ENCODE measurements around the gene VIL1. TPM values are rescaled to one million over a fixed set of nuclear protein-coding genes. Genes with fewer than 3 reads are reported as not detected.

Gene VIL1
- total and polyA plus RNA-seq, 12 donors: 0.09 to 4.5 (median 0.43) TPM; not detected in 6

DNA sequence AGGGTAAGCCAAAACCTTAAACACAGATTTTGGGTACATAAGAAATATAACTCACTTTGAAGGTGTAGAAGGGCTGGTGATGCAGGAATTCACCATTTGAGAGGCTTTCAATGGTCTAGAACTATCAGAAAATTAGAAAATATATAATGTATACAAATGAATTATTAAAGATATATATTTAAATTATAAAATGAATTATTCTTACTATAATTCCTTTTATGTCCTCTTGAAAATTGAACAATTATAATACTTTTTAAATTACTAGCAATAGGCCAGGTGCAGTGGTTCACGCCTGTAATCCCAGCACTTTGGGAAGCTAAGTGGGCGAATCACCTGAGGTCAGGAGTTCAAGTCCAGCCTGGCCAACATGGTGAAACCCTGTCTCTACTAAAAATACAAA is 60.7 kb downstream of the VIL1 start:
- 95 to 100% (median 97%) methylated on average over 2 of the region's 2 CpGs for WGBS, 4 donors
- Histone ChIP-seq H3K4me1 (replicated peaks in 1 of 2) (peaks cover 0 to 17% of the 10 kb centered on the region in 2 donors), H3K4me3 (no peak overlapping the region), H3K36me3 (replicated peaks in 1 of 2) (peaks cover 0 to 15% of the 10 kb centered on the region in 2 donors), H3K27me3 (no peaks in the 10 kb centered on the region), H3K27ac (no peak overlapping the region), H3K9me3 (replicated peaks in 1 of 3) (no peaks in the 10 kb centered on the region)
- DNase-seq: no peak
- intact Hi-C loops (cut with DNase I): no loop called here
- TF ChIP-seq, protein P1, sequence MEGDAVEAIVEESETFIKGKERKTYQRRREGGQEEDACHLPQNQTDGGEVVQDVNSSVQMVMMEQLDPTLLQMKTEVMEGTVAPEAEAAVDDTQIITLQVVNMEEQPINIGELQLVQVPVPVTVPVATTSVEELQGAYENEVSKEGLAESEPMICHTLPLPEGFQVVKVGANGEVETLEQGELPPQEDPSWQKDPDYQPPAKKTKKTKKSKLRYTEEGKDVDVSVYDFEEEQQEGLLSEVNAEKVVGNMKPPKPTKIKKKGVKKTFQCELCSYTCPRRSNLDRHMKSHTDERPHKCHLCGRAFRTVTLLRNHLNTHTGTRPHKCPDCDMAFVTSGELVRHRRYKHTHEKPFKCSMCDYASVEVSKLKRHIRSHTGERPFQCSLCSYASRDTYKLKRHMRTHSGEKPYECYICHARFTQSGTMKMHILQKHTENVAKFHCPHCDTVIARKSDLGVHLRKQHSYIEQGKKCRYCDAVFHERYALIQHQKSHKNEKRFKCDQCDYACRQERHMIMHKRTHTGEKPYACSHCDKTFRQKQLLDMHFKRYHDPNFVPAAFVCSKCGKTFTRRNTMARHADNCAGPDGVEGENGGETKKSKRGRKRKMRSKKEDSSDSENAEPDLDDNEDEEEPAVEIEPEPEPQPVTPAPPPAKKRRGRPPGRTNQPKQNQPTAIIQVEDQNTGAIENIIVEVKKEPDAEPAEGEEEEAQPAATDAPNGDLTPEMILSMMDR (IDR thresholded peaks at IDR 0.05): no peak
- TF ChIP-seq POLR2A (IDR thresholded peaks at IDR 0.05): no peak

DNA sequence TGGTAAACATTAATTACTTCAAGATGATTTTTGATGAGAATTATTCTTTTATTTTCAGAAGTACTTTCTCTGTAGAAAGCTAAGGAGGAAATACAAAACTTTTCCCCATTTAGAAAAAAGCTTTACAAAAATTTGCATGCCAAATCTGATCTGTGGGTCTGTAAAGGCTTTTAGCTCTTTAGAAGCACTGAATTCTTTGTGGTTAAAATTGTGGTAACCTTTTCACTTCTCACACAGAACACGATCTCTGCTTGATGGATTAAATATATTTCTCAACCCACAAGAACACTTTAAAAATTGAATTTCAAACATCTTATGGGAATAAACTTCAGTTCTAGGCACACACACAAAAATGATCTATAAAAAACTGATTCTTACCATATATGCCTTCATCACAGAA is 63.7 kb downstream of the VIL1 start:
- no peak for TF ChIP-seq POLR2A (IDR thresholded peaks at IDR 0.05)
- TF ChIP-seq, protein P1 (IDR thresholded peaks at IDR 0.05): no peak
- no peaks in the 10 kb centered on the region for H3K27me3 ChIP-seq
- H3K27ac ChIP-seq: no peak overlapping the region
- 59 to 74% (median 64%) methylated on average over 1 of the region's 1 CpG for WGBS, 4 donors
- no peaks in the 10 kb centered on the region for H3K9me3 ChIP-seq (replicated peaks in 1 of 3)
- H3K36me3 ChIP-seq (replicated peaks in 1 of 2): peaks cover 0 to 19% of the 10 kb centered on the region in 2 donors
- no peak overlapping the region for H3K4me3 ChIP-seq
- H3K4me1 ChIP-seq (replicated peaks in 1 of 2): no peaks in the 10 kb centered on the region
- DNase-seq: no peak
- intact Hi-C loops (cut with DNase I): loop anchor here in 1 of 2 donors (10.0 kb wide), 1 partner anchor 52 kb away; no protein-coding TSS in a partner anchor

DNA sequence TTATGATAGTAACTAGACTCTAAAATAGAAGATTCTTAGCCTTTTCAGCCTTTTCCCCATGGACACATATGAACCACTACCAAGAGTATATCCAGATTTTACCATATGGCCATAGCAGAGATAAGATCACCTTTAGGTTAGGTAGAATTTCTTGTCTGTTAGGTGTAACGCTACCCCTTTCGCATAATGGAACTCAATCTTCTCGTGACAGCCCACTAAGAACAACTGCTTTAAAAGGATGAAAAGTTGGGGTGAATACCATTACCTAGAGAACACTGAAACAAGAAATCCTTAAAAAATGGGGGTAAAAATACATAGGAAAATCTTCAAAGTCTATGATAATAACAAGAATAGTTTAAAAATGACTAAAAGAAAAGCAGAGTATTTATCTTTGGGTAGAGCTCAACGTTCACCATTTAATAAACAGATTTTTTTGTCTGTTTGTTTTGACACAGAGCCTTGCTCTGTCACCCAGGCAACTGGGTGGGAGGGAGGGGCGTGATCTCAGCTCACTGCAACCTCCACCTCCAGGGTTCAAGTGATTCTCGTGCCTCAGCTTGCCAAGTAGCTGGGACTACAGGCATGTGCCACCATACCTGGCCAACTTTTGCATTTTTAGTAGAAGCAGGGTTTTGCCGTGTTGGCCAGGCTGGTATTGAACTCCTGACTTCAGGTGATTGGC is 67.2 kb downstream of the VIL1 start:
- no peak for TF ChIP-seq POLR2A (IDR thresholded peaks at IDR 0.05)
- TF ChIP-seq, protein P1 (IDR thresholded peaks at IDR 0.05): no peak
- DNase-seq: no peak
- Histone ChIP-seq H3K4me3 (no peak overlapping the region), H3K27me3 (no peaks in the 10 kb centered on the region), H3K27ac (no peak overlapping the region), H3K9me3 (replicated peaks in 1 of 3) (no peaks in the 10 kb centered on the region), H3K4me1 (replicated peaks in 1 of 2) (no peaks in the 10 kb centered on the region), H3K36me3 (replicated peaks in 1 of 2) (peaks cover 0 to 24% of the 10 kb centered on the region in 2 donors)
- 75 to 83% (median 83%) methylated on average over 7 of the region's 7 CpGs for WGBS, 4 donors
- intact Hi-C loops (cut with DNase I): loop anchor here in 1 of 2 donors (10.0 kb wide), 1 partner anchor 49 kb away; no protein-coding TSS in a partner anchor

DNA sequence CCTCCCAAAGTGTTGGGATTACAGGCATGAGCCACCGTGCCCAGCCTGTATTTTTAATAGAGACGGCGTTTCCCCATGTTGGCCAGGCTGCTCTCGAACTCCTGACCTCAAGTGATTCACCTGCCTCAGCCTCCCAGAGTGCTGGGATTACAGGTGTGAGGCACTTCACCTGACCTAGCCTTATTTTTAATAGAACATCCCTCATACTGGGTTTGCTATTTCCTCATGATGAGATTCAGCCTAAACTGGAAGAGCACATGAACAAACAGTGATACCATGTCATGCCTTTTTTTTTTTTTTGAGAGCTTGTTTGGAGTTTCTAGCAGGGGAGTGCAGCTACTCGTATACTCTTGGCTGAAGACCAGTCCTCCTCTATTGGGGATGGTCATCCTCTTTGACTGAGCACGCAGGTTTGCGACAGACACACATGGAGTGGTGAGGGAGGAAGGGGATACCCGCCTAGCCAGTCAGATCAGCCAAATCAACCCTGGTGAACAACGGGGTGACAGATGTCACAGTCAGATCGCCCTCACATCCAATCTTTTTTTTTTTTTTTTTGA is 81.7 kb downstream of the VIL1 start:
- Histone ChIP-seq H3K4me3 (no peak overlapping the region), H3K27ac (no peak overlapping the region), H3K36me3 (replicated peaks in 1 of 2) (peaks cover 0 to 14% of the 10 kb centered on the region in 2 donors), H3K4me1 (replicated peaks in 1 of 2) (peaks cover 0 to 3% of the 10 kb centered on the region in 2 donors), H3K9me3 (replicated peaks in 1 of 3) (no peaks in the 10 kb centered on the region), H3K27me3 (no peaks in the 10 kb centered on the region)
- WGBS, 4 donors: 92 to 99% (median 97%) methylated on average over 10 of the region's 10 CpGs
- DNase-seq: no peak
- no peak for TF ChIP-seq POLR2A (IDR thresholded peaks at IDR 0.05)
- intact Hi-C loops (cut with DNase I): no loop called here

Measured in adrenal gland (tissue), 12 donors.